ENCODE results near the gene ROBO3.

ROBO3 gene

DNA sequence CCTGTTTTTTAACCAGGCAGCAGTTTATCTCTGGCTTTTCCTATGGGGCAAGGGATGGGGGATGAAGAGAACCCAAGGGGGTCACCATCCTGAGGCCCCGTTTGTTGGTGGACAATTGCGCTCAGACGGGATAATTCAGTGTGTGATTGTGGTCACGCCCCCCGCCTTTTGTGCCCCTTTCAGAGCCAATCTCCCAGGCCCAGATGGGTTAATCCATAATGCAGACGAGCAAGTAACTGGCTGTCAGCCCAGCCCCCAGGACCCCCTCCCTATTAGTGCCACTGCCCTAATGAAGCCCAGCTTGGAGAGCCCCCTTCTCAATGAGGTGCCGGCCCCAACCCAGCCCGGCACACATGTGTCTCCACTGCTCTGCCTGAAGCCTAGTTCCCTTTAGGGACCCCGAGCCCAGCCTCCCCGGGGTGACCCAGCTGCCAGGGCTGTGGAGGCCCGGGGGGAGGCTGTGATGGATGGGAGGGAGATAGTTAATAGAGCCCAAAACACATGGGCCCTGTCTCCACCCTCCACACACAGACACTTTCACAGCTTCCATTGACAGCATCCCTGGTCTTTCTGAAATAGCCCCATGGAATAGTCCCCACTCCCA, 19.1 kb upstream of the ROBO3 start:
- no peak for DNase-seq

DNA sequence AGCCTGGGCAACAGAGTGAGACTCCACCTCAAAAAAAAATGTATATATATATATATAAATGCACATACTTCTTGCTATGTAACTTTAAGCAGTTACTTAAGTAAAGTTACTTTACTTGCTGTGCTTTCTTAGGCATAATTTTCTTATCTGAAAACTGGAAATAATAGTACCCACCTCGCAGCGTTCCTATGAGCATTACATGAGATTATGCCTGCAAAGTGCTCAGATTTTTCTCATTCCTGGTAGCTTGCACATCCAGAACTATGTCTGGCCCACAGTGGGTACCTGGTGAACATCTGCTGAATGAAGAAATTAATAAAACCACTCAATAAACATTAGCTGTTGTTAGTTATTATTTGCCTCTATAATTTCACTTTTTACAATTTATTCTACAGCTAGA, 6.1 kb upstream of the ROBO3 start:
- no peak for DNase-seq

DNA sequence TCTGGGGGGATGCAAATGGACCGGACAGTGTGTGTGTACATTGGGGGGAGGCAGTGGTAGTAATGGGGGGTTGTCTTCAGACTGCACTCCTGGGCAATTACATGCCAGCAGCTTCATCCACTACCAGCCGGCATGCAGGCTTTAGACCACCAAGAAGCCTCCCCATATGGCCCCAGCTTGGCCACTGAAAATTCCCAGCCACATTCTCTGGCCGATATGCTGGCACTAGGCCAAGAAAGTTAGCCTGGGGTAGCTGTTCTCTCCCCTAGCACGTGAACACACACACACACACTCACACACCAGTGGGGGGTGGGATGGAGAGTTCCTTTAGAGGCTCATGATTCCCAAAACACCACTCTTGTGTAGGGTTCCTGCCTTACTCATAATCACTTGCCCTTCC, 3.6 kb upstream of the ROBO3 start:
- no peak for DNase-seq

DNA sequence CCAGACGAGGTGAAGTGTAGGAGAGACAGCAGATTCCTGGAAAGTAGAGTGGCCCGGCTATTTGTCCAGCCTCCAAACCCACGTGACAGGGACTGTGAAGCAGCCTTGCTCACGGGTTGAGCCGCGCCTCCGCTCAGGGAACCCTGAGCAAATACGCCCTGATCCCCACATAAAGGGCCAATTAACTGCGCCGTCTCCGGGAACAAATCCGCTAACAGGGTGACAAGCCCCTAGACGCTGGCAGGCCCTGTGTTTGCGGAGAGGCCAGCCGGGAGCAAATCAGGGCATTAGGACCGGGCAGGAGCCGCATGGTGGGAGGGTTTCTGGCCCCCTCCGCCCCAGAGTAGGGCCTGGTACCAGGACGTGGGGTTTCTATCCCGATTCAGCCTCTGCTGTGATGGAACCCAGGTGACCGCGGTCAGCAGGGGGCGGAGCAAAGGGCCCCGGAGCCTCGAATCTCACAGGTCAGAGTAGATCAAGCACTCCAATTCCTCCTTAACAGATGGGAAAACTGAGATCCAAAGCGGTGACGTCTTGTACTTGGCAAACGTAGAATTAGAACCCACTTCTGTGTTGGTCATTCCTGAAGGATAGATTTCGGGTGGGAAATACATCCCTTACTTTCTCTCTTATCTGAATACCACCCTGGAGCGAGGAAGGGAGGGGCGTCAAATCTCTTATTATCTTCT, 2.0 kb upstream of the ROBO3 start:
- no peak for DNase-seq

DNA sequence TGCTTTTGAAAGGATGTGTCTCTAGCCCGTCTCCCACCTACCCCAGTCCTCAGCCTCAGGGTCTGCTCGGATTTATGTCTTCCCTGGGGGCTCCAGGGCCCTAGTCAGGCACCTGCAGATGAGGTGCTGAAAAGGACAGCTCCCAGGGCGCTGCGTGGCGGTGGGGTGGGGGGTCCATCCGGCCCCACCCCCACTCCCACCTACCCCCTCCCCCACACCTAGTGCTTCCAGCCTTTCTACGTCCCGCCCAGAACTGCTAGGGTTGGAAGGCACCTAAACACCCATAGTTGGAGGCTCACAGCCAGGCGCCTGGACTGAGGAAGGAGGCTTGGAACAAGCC, 1.4 kb upstream of the ROBO3 start:
- no peak for DNase-seq

DNA sequence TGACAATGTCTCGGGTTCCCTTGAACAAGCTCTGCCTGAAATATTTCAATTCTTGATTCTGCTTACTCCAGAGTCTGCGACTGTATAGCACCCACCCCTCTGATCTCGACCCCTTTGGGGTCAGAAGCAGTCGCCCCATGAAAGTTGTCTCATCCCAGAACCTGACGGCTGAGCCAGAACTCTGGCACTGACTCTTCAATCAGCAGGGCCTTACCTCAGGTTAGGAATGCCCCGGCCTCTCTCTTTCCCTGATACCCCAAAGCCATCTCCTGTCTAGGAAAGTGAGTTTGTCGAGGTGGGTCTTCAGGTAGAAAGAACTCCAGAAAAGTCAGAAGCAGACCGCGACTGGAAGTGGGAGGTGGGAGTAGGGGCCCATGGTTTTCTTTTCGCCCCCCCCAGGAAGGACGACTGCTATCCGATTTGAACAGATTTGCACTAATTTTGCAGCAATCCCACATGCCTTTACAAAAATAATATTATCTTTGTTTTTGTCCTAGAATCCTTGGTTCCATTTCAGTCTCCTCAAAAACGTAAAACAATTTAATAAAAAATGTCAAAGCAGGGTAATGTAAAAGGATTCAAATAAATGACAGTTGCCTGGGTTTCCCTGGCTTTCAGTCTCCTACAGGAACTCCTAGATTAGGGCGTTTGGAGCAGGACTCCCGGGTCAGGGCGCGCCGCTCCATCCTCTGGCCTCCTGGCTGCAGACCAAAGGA, 898 bp upstream of the ROBO3 start:
- no peak for DNase-seq

DNA sequence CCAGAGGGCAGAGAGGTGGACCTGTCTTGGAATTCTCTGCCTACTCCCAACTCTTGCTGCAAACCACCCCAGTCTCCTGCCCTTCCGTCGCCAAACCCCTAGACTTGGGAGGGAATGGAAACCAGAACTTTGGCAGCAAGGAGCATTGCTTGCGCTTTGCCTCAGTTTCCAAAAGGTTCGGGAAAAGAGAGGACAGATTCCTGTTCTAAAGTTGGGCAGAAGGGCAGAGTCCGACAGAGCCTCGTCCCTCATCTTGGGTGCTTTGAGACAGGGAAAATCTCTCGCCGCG, 396 bp upstream of the ROBO3 start:
- DNase-seq: no peak

DNA sequence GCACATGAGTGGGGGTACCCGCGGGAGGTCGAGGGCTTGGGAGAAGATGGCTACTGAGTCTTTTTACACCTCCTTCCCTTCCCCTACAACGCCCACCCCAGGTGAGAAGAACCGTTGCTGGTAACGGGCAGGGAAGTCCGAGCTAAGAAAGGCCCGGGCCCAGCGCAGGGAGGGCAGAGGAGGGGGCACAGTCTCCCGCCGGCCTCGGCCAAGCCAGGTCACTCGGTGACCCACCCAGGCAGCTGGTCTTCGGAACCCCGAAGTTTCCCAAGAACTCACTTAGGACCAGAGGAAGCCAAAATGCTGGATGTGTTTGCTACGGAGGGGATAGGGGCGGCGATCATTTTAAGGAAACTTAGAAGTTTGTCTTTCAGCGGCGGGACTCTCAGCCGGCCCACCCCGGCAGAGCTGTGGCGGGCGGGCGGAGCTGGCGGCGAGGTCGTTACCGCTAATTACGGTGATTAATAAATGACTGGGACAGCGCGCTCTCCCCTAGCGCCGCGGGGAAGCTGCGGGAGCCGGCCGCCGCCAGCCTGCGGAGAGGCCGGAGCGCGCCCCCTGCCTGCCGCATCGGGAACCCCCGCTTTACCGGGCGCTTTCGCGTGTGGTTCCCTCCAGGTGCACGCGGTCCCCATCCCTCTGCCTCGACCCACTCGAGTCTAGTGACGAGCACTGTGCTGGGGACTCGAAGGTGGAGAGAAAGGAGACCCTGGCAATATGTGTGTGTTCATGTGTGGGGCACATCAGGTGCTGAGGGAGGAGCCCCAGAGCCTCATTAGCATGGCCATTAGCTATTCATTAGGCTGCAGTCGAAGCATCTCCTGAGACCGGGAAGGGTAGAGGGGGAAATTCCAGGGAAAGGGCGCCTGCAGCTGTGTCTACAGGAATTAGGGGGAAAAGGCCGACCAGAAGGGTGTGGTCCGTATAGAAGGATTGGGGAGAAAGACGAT, 945 bp downstream of the ROBO3 start:
- DNase-seq: no peak

DNA sequence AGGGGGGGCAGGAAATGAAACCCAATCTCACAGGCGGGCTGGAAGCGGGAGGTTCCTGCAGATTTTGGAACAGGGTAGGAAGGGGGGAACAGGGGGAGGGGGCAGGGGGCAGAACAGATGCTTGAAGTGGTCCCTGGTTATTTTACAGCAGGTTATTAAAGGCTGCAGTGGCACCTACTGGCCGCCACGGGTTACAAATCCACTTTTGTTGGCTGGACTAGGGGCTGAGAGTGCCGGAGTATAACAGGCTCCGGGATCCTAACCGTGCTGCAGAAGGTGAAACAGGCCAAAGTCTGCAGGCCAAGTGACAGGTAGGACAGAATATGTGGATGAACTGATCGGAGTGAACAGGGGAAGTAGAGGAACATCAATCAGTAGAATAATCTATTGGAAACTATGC, 2.5 kb downstream of the ROBO3 start:
- DNase-seq: no peak

DNA sequence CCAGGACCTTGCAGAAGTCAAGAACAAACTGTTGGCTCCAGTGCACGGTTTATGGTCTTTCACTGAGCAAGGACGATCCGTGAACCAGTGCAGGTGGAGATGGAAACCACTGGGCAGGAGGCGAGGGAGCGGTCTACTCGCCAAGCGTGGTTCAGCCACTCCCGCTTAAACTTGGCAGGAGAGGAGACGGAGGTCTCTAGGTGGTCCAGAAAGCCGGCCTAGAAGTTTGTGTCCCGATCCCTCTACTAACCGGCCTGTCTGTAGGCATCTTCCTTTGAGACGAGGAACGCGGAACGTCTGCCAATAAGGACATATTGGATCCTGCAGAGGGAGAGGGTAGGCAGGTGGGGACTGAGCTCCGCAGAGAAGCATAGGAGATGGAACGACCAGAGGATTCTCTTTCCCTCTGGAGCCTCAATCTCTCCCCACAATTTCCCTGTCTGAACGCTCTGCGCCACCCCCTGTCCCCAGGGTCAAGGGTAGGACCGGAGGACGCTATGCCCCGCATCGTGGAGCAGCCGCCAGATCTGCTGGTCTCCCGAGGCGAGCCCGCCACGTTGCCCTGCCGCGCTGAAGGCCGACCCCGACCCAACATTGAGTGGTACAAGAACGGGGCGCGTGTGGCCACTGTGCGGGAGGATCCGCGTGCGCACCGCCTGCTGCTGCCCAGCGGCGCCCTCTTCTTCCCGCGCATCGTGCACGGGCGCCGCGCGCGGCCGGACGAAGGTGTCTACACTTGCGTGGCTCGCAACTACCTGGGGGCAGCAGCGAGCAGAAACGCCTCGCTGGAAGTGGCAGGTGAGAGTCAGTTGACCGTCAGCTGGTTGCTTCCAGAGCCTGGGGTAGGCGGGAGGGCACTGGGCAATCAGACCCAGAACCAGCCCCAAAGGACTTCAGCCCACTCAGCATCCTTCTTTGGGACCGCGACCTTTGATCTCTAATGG, 3.4 kb downstream of the ROBO3 start:
- no peak for DNase-seq

DNA sequence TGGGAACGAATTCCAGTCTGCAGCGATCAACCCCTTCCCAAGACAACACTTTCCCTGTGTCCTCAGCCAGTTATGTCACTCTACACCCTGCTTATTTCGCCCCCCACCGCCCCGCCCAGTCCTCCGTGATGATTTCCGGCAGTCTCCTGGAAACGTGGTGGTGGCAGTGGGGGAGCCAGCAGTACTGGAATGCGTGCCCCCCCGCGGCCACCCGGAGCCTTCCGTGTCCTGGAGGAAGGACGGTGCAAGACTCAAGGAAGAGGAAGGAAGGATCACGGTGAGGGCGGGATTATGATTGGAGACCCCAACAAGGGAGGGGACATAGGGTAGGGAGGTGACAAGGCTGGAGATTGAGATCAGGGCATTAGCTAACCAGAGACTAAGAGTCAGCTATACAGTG, 4.1 kb downstream of the ROBO3 start:
- DNase-seq: no peak

DNA sequence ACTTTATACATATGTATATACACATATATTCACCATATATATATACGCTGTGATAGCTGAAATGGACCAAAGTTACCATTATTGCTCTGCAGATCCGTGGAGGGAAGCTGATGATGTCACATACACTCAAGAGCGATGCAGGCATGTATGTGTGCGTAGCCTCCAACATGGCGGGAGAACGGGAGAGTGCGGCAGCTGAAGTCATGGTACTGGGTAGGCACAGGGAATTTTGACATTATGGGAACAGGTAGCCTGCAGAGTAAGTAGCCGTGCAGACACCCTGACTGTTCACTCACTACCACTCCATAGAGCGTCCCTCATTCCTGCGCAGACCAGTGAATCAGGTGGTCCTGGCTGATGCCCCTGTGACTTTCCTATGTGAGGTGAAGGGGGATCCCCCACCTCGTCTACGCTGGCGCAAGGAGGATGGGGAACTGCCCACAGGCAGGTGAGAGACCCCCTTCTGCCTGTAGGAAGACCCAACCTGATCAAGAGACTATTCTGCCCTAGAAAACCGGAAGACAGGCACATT, 4.7 kb downstream of the ROBO3 start:
- DNase-seq: no peak

DNA sequence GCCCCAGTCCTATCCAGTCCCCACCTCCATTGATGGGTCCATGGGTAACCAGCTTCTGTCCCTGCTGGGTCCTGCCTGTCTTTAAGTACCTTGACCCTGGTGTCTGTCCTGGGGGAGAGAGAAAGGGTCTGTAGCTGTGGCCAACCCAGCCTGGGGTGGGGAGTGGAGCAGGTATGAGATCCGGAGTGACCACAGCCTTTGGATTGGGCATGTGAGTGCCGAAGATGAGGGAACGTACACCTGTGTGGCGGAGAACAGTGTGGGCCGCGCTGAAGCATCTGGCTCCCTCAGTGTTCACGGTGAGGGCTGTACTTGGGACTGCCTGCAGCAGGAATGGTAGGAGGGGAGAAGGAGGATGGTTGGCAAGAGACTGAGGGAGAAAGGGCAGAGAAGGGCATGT, 5.2 kb downstream of the ROBO3 start:
- DNase-seq: no peak

DNA sequence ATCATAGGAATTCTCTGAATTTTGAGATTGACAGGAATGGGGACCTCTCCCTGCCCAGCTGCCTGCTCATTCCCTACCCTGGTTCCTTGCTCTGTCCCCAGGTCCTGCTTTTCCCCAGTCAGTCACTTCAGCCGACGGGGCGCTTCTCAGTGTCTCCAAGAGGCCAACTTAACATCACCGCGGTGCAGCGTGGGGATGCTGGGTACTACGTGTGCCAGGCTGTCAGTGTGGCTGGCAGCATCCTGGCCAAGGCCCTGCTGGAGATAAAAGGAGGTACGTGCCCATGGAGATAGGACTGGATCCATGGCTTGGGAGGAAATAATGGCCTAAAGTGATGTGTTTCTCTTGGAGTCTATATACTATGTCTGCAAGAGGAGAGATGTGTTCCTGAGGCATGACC, 7.0 kb downstream of the ROBO3 start:
- no peak for DNase-seq

DNA sequence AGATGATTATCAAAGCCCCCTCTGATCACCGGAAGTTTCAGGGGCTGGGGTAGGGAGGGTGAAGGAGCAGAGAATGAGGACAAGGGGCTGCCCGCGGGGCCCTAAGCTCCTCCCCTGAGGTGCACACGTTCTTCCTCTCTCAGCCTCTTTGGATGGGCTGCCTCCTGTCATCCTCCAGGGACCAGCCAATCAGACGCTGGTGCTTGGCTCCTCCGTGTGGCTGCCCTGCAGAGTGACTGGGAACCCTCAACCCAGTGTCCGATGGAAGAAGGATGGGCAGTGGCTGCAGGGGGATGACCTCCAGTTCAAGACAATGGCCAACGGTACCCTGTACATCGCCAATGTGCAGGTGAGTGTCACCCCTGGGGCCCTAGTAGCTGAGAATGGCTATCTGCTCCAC, 7.5 kb downstream of the ROBO3 start:
- no peak for DNase-seq

DNA sequence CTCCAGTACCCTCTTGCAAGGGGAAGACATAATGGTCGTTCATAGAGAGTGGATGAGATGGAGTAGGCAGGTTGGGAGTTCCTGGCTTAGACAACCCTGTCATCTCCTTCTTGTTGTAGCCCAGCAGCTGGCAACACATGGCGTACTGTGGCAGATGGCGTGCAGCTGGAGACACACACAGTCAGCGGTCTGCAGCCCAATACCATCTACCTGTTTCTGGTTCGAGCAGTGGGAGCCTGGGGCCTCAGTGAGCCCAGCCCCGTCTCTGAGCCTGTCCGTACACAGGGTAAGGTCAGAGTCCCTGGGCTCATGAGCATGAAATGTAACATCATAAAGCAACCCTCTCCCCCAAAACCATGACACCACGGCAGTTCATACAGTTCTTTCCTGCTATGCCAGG, 8.7 kb downstream of the ROBO3 start:
- no peak for DNase-seq

DNA sequence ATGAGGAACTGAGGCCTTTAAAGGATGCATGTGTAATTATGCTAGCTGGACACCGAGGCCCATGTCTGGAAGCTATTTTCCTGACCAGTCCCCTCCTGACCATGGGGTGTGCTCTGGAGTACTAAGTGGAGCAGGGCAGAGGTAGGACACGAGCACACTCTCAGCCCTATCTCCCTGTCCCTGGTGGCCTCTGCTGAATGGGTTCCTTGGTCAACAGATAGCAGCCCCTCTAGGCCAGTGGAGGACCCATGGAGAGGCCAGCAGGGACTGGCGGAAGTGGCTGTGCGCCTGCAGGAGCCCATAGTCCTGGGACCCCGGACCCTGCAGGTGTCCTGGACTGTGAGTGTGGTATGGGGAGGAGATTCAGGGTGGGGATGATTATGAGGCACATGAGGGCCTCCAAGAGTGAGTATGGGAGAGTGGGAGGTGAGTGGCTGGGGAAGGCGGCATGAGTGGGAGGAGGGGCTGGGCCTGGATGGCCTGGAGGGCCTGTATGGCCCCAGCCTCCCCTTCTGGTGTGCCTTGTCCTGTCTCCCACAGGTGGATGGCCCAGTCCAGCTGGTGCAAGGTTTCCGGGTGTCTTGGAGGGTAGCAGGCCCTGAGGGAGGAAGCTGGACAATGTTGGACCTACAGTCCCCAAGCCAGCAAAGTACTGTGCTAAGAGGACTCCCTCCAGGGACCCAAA, 9.5 kb downstream of the ROBO3 start:
- no peak for DNase-seq

DNA sequence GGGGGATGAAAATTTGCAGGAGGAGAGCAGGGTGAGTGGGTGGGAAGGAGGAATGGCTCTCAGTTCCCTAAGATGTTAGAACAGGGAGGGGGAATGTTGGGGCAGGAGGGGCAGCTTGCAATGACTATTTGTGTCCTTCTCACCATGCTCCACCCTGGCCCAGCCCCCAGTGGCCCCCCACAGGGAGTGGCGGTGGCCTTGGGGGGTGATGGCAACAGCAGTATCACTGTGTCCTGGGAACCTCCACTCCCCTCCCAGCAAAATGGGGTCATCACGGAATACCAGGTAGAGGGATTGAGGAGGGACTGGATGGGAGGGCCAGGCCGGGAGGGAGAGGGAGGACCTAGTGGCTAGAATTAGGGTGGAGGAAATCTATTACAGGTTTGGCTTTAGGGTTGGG, 10.2 kb downstream of the ROBO3 start:
- DNase-seq: no peak

DNA sequence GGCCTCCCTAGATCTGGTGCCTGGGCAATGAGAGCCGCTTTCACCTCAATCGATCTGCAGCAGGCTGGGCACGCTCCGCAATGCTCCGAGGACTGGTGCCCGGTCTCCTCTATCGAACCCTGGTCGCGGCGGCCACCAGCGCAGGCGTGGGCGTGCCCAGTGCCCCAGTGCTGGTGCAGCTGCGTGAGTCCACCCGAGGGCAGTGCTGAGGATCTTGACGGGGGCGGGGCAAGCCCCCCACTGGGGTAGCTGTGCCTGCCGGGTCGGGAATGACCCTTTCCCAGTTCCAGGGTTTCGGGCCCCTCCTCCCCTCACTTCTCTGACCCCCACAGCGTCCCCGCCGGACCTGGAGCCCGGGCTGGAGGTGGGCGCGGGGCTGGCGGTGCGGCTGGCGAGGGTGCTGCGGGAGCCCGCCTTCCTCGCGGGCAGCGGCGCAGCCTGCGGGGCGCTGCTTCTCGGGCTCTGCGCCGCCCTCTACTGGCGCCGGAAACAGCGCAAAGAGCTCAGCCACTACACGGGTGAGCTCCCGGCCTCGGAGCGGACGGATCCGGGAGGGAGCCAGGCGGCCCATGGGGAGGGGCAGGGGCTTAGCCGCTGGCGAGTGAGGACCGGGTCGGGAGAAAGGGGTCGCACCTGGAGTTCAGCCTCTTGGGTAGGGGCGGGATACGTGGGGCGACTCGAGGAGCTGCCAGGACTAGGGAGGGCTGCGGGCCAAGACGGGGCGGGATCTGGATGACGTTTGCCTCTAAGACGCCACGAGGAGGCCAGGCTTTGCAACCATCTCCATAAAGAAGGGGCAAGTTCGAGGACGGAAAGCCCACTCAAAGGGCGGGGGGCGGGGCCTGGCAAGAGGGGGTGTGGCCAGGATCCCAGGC, 10.9 kb downstream of the ROBO3 start:
- peak; percentile 96 for DNase-seq

DNA sequence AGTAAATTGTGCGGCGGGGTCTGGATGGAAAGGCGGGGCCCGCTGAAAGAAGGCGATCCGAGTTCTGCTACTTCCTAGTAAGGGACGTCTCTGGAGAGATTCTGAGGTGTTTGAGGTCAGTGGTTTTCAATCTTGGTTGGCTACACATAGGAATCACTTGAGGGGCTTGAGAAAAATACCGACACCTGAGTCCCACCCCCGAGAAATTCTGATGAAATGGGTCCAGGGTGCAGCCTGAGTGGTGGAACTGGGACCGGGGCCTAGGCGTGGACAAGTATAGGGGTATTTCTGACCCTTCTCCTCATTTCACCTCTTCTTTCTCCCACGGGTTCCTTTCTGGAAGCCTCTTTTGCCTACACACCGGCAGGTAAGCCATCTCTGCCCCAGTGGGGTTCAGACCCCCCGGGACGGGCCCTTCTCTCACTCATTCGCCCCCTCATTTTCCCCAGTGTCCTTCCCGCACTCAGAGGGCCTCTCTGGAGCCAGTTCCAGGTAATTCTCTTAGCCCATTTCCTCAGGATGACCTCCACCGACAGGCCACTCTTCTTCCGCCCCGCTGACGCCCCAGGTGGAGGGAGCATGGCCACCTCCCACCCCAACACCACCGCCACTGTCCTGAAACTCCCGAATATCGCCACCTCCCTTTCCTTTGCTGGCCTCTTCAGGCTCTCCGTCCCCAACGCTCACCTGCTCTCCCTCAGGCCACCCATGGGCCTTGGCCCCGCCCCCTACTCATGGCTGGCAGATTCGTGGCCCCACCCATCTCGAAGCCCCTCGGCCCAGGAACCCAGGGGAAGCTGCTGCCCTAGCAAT, 11.8 kb downstream of the ROBO3 start:
- peak; percentile 44 for DNase-seq

Measured in right forelimb (tissue), 1 donor.